Subcutaneous adipose tissue (tissue), 4 donors: ENCODE data around the gene OPA3. TPM values are rescaled to one million over a fixed set of nuclear protein-coding genes. Genes with fewer than 3 reads are reported as not detected.

Experiments
- CTCF ChIP-seq: fragments of 450-650 bp; IDR thresholded peaks from one replicate; pipeline ENCODE4 v1.5.1; 2016; ENCODE audit warnings: low read depth, mild to moderate bottlenecking, control low read depth, antibody characterized with exemption, moderate library complexity
- total RNA-seq, 4 donors: library from RNA; depleted of rRNA; stranded (reverse); fragments of >200 nt; gene quantifications; one replicate each; pipeline ENCODE4 v1.1.0, GENCODE V29; 2016

OPA3 gene
- total RNA-seq, 4 donors from 2014 or later = 2.7 to 11.6 (median 6.4) TPM

- no peak for TF ChIP-seq CTCF
These were observed 3.0 kb downstream of the OPA3 start for GRCh38 chr19:45581576-45581975.

- no peak for TF ChIP-seq CTCF
These were observed 5.7 kb downstream of the OPA3 start for GRCh38 chr19:45578861-45579260.

- no peak for TF ChIP-seq CTCF
These were observed 7.3 kb downstream of the OPA3 start for GRCh38 chr19:45577111-45577905.

- TF ChIP-seq CTCF = no peak
These were observed 7.9 kb downstream of the OPA3 start for GRCh38 chr19:45576682-45577081.

- no peak for TF ChIP-seq CTCF
These were observed 9.4 kb downstream of the OPA3 start for GRCh38 chr19:45575216-45575615.

GRCh38 chr19:45574526-45574925, 10.1 kb downstream of the OPA3 start:
- no peak for TF ChIP-seq CTCF

GRCh38 chr19:45571457-45572220, 13.0 kb downstream of the OPA3 start:
- no peak for TF ChIP-seq CTCF
